T-helper 17 cell (primary cell): ENCODE measurements around the gene ZNF789. TPM values are rescaled to one million over a fixed set of nuclear protein-coding genes. Genes with fewer than 3 reads are reported as not detected.
"Not testable (repeated sequence)": the region's sequence is repeated elsewhere in the genome, so short reads cannot be mapped to it uniquely, and the experiment has no call there.

Experiments
- ATAC-seq: fragments of 150-1000 bp; cut with Tn5 transposase; 2 replicates; pipeline ENCODE4 v1.10.0; 2021; ENCODE audit warnings: mild to moderate bottlenecking, moderate library complexity
- DNase-seq, 3 donors: peaks; one replicate each; pipeline versions ENCODE4 v3.0.0 to v3.0.0-alpha.2; 2020 to 2021
- H3K9me3 ChIP-seq: one replicate; pipeline ENCODE4 v1.7.0; 2013; ENCODE audit warnings: low read length, mild to moderate bottlenecking; ENCODE audit not compliant: control insufficient read depth, poor library complexity, severe bottlenecking
- H3K27ac Mint-ChIP-seq: one replicate; pipeline ENCODE4 v1.8.0; 2022; ENCODE audit warnings: mild to moderate bottlenecking, moderate library complexity, mixed read lengths
- H3K27me3 Mint-ChIP-seq: one replicate; pipeline ENCODE4 v1.8.0; 2022; ENCODE audit warnings: mixed read lengths
- H3K36me3 Mint-ChIP-seq: one replicate; pipeline ENCODE4 v1.8.0; 2022; ENCODE audit warnings: low read depth, mixed read lengths
- H3K4me1 Mint-ChIP-seq: one replicate; pipeline ENCODE4 v1.8.0; 2022; ENCODE audit warnings: mild to moderate bottlenecking, mixed read lengths
- H3K4me3 Mint-ChIP-seq: one replicate; pipeline ENCODE4 v1.8.0; 2022; ENCODE audit warnings: mild to moderate bottlenecking, moderate library complexity, mixed read lengths
- total RNA-seq, 4 donors: library from RNA in 2 of 4; stranded (reverse) in 2 of 4; gene quantifications; one replicate each; pipeline ENCODE4 v1.2.3 and lab custom pipeline; 2022 to 2026

The ZNF789 gene
- total RNA-seq, 2 donors from 2014 or later: 12.5 to 18.1 TPM

DNA sequence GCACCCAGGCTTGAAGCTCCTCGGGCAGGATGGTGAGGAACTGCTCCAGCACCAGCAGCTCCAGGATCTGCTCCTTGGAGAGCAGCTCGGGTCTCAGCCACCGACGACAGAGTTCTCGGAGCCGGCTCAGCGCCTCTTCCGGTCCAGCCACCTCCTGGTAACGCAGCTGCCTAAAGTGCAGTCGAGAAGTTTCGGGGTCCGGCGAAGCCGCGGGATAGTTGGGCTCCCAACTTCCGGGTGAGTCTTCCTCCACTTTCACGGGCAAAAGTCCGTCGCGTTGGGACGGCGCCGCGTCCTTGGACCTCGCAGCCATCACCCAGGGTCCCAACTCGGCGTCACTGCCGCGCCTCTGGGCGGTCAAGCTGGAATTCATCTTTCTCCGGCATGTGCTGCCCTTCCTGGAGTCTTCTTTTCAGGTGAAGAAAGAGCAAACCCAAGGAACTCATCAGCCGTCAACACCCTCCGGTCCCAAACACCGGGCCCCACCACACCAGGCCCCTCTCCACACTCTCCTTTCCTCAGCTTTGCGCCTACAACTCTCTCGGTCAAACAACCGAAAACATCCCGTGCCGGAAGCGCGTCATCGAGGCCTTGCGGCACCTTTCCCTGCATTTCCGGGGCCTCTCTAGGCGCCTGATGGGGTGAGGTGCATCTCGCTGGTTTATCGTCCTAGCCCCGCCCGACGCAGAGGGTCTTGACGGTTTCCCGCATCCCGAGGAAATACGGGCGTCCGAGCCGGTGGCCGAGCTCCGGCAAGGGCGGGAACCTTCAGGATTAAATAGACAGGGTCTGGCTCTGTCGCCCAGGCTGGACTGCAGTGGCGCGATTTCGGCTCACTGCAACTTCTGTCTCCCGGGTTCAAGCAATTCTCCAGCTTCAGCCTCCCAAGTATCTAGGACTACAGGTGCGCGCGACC lies 27.3 kb downstream of the ZNF789 start, which contains the start of gene ZNF394:
ZNF394 (minus strand) TSS at position 561 of the 916 bp plus-strand sequence; CDS start at position 373, 188 bp downstream.
- ATAC-seq: peak; percentile 51
- Mint-ChIP-seq H3K4me1 (peaks cover 19% of the 10 kb centered on the region), H3K27me3 (no peaks in the 10 kb centered on the region), H3K27ac (peak within 1 kb of the TSS; percentile 99), H3K36me3 (peaks cover 4% of the 10 kb centered on the region), H3K4me3 (peak within 1 kb of the TSS; percentile 100)
- DNase-seq: peak; percentile 74 to 79 (median 77)
- H3K9me3 ChIP-seq: no peaks in the 10 kb centered on the region

GRCh38 chr7:99500637-99501009 lies 27.9 kb downstream of the ZNF789 start:
- peak overlapping the region; percentile 99 for H3K27ac Mint-ChIP-seq
- peak overlapping the region; percentile 100 for H3K4me3 Mint-ChIP-seq
- peaks cover 4% of the 10 kb centered on the region for H3K36me3 Mint-ChIP-seq
- DNase-seq: no peak
- ATAC-seq: no peak
- no peaks in the 10 kb centered on the region for H3K9me3 ChIP-seq
- no peaks in the 10 kb centered on the region for H3K27me3 Mint-ChIP-seq
- H3K4me1 Mint-ChIP-seq: peaks cover 22% of the 10 kb centered on the region

DNA sequence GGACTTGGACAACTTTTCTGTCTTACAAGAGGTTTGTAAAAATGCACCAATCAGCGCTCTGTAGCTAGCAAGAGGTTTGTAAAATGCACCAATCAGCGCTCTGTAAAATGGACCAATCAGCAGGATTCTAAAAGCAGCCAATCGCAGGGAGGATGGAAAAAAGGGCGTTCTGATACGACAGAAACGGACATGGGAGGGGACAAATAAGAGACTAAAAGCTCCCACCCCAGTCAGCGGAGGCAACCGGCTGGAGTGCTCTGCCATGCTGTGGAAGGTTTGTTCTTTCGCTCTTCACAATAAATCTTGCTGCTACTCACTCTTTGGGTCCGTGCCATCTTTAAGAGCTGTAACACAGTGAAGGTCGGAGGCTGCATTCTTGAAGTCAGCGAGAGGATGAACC lies 28.5 kb downstream of the ZNF789 start:
- H3K27ac Mint-ChIP-seq, H3K9me3 ChIP-seq, DNase-seq, H3K27me3 Mint-ChIP-seq, H3K36me3 Mint-ChIP-seq, ATAC-seq: not testable (repeated sequence)
- Mint-ChIP-seq H3K4me1 (peaks cover 27% of the 10 kb centered on the region), H3K4me3 (peak overlapping the region; percentile 100)

DNA sequence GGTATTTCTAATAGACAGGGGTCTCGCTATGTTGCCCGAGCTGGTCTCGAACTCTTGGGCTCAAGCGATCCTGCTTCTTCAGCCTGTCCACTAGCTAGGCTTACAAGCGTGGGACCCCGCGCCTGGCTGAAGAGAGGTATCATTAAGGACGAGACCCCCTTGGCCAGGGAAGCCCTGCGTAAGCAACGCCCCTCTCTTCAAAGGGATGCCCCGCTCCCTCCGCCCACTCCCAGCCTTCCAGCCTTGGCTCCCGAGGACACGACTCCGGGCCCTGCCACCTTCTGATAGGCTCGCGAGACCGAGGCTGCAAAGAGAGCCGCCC lies 31.6 kb downstream of the ZNF789 start:
- no peaks in the 10 kb centered on the region for H3K9me3 ChIP-seq
- Mint-ChIP-seq H3K36me3 (peaks cover 3% of the 10 kb centered on the region), H3K27ac (peak overlapping the region; percentile 99), H3K4me1 (peaks cover 19% of the 10 kb centered on the region), H3K27me3 (no peaks in the 10 kb centered on the region), H3K4me3 (peak overlapping the region; percentile 99)
- no peak for ATAC-seq
- DNase-seq: no peak

GRCh38 chr7:99504603-99505323 lies 32.1 kb downstream of the ZNF789 start, which contains the start of gene ZKSCAN5:
ZKSCAN5 (plus strand) TSS chr7:99504662; CDS start chr7:99506045, 1,383 bp downstream.
- H3K9me3 ChIP-seq: no peaks in the 10 kb centered on the region
- peak; percentile 87 for ATAC-seq
- H3K27ac Mint-ChIP-seq: peak within 1 kb of the TSS; percentile 99
- peak; percentile 92 to 94 (median 93) for DNase-seq
- H3K36me3 Mint-ChIP-seq: peaks cover 3% of the 10 kb centered on the region
- peak within 1 kb of the TSS; percentile 99 for H3K4me3 Mint-ChIP-seq
- H3K27me3 Mint-ChIP-seq: no peaks in the 10 kb centered on the region
- peaks cover 20% of the 10 kb centered on the region for H3K4me1 Mint-ChIP-seq

DNA sequence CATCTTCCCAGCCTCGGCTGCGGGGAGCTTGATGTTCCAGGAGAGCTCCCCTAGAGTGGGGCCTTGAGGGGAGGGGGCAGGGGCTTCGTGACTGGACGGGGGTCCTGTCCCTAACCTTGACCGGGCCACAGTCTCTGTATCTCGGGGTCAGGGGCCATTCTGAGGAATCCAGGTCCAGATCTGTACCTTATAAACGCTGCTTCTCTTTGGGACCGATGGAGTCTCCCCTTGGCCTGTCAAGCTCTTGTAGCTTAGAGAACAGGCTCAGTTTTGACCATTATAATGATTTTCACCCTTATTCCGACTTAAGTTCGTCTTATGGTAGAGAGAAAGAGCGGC lies 32.6 kb downstream of the ZNF789 start:
- H3K9me3 ChIP-seq: no peaks in the 10 kb centered on the region
- Mint-ChIP-seq H3K36me3 (no peaks in the 10 kb centered on the region), H3K27ac (peak overlapping the region; percentile 99), H3K4me1 (peaks cover 18% of the 10 kb centered on the region), H3K4me3 (peak overlapping the region; percentile 99), H3K27me3 (no peaks in the 10 kb centered on the region)
- DNase-seq (no peak), ATAC-seq (no peak)

DNA sequence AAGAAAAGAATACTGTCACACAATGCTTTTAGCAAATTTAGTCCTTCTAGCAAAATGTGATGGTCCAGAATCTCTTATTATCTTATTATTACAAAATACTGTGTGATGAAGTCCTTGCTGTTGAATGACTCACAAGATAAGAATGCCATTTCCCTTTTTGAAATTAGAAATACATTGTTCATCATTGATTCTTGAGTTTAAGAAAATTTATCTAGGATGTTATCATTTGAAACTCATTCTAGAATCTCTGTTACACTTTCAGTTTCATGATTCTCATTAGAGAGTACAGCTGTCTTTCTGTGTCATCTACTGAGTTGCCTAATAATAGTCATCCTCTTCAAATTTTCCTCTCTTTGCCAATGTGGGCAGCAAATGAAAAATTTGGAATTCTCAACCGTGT lies 41.4 kb downstream of the ZNF789 start:
- no peaks in the 10 kb centered on the region for H3K27me3 Mint-ChIP-seq
- no peak for ATAC-seq
- H3K4me1 Mint-ChIP-seq: peaks cover 7% of the 10 kb centered on the region
- peaks cover 11% of the 10 kb centered on the region for H3K36me3 Mint-ChIP-seq
- H3K9me3 ChIP-seq: no peaks in the 10 kb centered on the region
- no peak overlapping the region for H3K4me3 Mint-ChIP-seq
- no peak overlapping the region for H3K27ac Mint-ChIP-seq
- DNase-seq: no peak

DNA sequence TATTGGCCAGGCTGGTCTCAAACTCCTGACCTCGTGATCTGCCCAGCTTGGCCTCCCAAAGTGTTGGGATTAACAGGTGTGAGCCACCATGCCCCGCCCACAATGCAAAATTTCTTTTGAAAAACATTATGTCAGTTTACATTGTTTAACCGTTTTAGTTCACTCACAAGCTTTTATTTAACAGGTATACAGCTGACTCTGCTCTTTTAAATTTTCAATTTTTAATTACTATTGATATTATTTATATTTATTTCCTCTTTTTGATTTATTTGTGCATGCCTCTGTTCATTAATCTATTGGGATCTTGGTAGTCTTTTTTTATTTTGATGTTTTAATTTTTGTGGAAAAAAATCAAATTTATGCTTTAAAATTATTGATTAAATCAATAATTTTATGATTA lies 48.7 kb downstream of the ZNF789 start:
- DNase-seq (no peak), ATAC-seq (no peak)
- no peak overlapping the region for H3K4me3 Mint-ChIP-seq
- H3K4me1 Mint-ChIP-seq: peaks cover 3% of the 10 kb centered on the region
- H3K27ac Mint-ChIP-seq: no peak overlapping the region
- H3K36me3 Mint-ChIP-seq: peaks cover 11% of the 10 kb centered on the region
- H3K9me3 ChIP-seq: no peaks in the 10 kb centered on the region
- no peaks in the 10 kb centered on the region for H3K27me3 Mint-ChIP-seq

GRCh38 chr7:99525713-99526440 lies 53.2 kb downstream of the ZNF789 start:
- Mint-ChIP-seq H3K36me3 (peaks cover 15% of the 10 kb centered on the region), H3K4me1 (peaks cover 3% of the 10 kb centered on the region), H3K27me3 (no peaks in the 10 kb centered on the region), H3K27ac (no peak overlapping the region), H3K4me3 (no peak overlapping the region)
- H3K9me3 ChIP-seq: peaks cover 2% of the 10 kb centered on the region
- ATAC-seq (no peak), DNase-seq (no peak)

DNA sequence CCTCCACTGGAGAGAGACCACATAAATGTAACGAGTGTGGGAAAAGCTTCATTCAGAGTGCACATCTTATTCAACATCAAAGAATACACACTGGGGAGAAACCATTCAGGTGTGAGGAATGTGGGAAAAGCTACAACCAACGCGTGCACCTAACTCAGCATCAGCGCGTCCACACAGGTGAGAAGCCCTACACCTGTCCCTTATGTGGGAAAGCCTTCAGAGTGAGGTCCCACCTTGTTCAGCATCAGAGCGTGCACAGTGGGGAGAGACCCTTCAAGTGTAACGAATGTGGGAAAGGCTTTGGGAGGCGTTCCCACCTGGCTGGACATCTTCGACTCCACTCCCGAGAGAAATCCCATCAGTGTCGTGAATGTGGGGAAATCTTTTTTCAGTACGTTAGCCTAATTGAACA lies 58.7 kb downstream of the ZNF789 start:
- ATAC-seq (no peak), DNase-seq (no peak)
- Mint-ChIP-seq H3K27me3 (no peaks in the 10 kb centered on the region), H3K27ac (no peak overlapping the region), H3K4me1 (no peaks in the 10 kb centered on the region), H3K36me3 (peaks cover 7% of the 10 kb centered on the region), H3K4me3 (no peak overlapping the region)
- H3K9me3 ChIP-seq: peaks cover 14% of the 10 kb centered on the region

- Mint-ChIP-seq H3K27ac (no peak overlapping the region), H3K36me3 (peaks cover 3% of the 10 kb centered on the region), H3K27me3 (no peaks in the 10 kb centered on the region), H3K4me1 (no peaks in the 10 kb centered on the region), H3K4me3 (no peak overlapping the region)
- peaks cover 14% of the 10 kb centered on the region for H3K9me3 ChIP-seq
- DNase-seq: no peak
- ATAC-seq: no peak
These were observed 63.0 kb downstream of the ZNF789 start for GRCh38 chr7:99535667-99536066.
